ENCODE data around the gene FBXO34.

FBXO34 gene

DNA sequence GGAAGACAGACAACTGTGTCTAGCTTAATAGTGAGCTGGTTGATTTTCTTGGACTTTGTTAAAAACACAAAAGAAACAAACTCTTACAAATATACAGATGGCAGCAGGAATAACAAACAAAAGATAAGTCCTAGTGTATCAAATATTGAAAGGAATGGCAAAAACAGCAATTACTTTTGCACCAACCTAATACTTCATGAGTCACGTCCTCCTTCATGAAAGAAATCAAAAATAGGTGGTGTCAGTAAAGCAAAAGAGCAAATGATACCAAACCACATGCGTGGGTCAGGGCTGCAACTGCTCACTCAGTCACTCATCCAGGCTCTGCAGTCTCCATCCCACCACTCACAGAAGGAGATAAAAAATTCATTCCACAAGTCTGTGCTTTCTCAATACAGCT, 128.6 kb downstream of the FBXO34 start:
- Histone ChIP-seq H3K4me1 (ENCODE audit: insufficient read depth, low read length, poor library complexity, severe bottlenecking) (no peaks in the 10 kb centered on the region), H3K27me3 (ENCODE audit: insufficient read depth, low read length, poor library complexity, severe bottlenecking) (no peaks in the 10 kb centered on the region), H3K36me3 (ENCODE audit: insufficient read depth, low read length) (peaks cover 8% of the 10 kb centered on the region; the same call in 1 of the 2 replicates), H3K79me2 (ENCODE audit: insufficient read depth, low read length) (no peaks in the 10 kb centered on the region; the same call in 1 of the 2 replicates), H3K9me2 (replicated peaks; ENCODE audit: low read depth, low read length) (no peaks in the 10 kb centered on the region), H3K4me3 (ENCODE audit: low read length, poor library complexity, severe bottlenecking) (no peak overlapping the region), H3K4me2 (ENCODE audit: low read depth, low read length, poor library complexity, severe bottlenecking) (no peak overlapping the region), H4K20me1 (ENCODE audit: insufficient read depth, low read length, poor library complexity, severe bottlenecking) (no peaks in the 10 kb centered on the region), H3F3A (ENCODE audit: low read depth) (no peaks in the 10 kb centered on the region), H3K9me3 (ENCODE audit: insufficient read depth, low read depth, low read length) (no peaks in the 10 kb centered on the region), H3K9ac (ENCODE audit: low read depth, low read length, poor library complexity, severe bottlenecking) (no peak overlapping the region), H2AFZ (ENCODE audit: low read length) (no peak overlapping the region)
- TF ChIP-seq EZH2phosphoT487 (IDR thresholded peaks at IDR 0.05; ENCODE audit: borderline replicate concordance) = no peak
- TF ChIP-seq, protein P1, sequence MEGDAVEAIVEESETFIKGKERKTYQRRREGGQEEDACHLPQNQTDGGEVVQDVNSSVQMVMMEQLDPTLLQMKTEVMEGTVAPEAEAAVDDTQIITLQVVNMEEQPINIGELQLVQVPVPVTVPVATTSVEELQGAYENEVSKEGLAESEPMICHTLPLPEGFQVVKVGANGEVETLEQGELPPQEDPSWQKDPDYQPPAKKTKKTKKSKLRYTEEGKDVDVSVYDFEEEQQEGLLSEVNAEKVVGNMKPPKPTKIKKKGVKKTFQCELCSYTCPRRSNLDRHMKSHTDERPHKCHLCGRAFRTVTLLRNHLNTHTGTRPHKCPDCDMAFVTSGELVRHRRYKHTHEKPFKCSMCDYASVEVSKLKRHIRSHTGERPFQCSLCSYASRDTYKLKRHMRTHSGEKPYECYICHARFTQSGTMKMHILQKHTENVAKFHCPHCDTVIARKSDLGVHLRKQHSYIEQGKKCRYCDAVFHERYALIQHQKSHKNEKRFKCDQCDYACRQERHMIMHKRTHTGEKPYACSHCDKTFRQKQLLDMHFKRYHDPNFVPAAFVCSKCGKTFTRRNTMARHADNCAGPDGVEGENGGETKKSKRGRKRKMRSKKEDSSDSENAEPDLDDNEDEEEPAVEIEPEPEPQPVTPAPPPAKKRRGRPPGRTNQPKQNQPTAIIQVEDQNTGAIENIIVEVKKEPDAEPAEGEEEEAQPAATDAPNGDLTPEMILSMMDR (conservative IDR thresholded peaks at IDR 0.05; ENCODE audit: low read length) = no peak

GRCh38 chr14:55401751-55402150, 130.5 kb downstream of the FBXO34 start:
- no peaks in the 10 kb centered on the region for H3K27me3 ChIP-seq (ENCODE audit: insufficient read depth, low read length, poor library complexity, severe bottlenecking)
- no peaks in the 10 kb centered on the region for H3K9me2 ChIP-seq (replicated peaks; ENCODE audit: low read depth, low read length)
- H2AFZ ChIP-seq (ENCODE audit: low read length) = no peak overlapping the region
- no peak for TF ChIP-seq EZH2phosphoT487 (IDR thresholded peaks at IDR 0.05; ENCODE audit: borderline replicate concordance)
- TF ChIP-seq, protein P1 (conservative IDR thresholded peaks at IDR 0.05; ENCODE audit: low read length) = no peak
- no peak overlapping the region for H3K4me2 ChIP-seq (ENCODE audit: low read depth, low read length, poor library complexity, severe bottlenecking)
- H3K79me2 ChIP-seq (ENCODE audit: insufficient read depth, low read length) = no peaks in the 10 kb centered on the region; the same call in 1 of the 2 replicates
- no peaks in the 10 kb centered on the region for H3K36me3 ChIP-seq (ENCODE audit: insufficient read depth, low read length)
- H3K4me3 ChIP-seq (ENCODE audit: low read length, poor library complexity, severe bottlenecking) = no peak overlapping the region
- H3F3A ChIP-seq (ENCODE audit: low read depth) = no peaks in the 10 kb centered on the region
- H3K4me1 ChIP-seq (ENCODE audit: insufficient read depth, low read length, poor library complexity, severe bottlenecking) = no peaks in the 10 kb centered on the region
- H4K20me1 ChIP-seq (ENCODE audit: insufficient read depth, low read length, poor library complexity, severe bottlenecking) = no peaks in the 10 kb centered on the region
- no peak overlapping the region for H3K9ac ChIP-seq (ENCODE audit: low read depth, low read length, poor library complexity, severe bottlenecking)
- no peaks in the 10 kb centered on the region for H3K9me3 ChIP-seq (ENCODE audit: insufficient read depth, low read depth, low read length)
